ENCODE data around the gene PML. TPM values are rescaled to one million over a fixed set of nuclear protein-coding genes. Genes with fewer than 3 reads are reported as not detected.
A peak's percentile ranks its signal among the peaks of the same experiment; 100 is the strongest.

Gene PML
- total and polyA plus RNA-seq, 12 donors, result 17.9 to 50.1 (median 22.5) TPM

GRCh38 chr15:73988445-73988969, 6.0 kb upstream of the PML start:
- intact Hi-C loops (cut with DNase I), result loop anchor here in 1 of 10 donors (5.0 kb wide), 1 partner anchor 49 kb away; no protein-coding TSS in a partner anchor

GRCh38 chr15:73989001-73989798, 5.3 kb upstream of the PML start:
- Histone ChIP-seq H3K4me1 (peaks cover 58 to 98% (median 94%) of the 10 kb centered on the region in 9 donors), H3K27ac (peak overlapping the region; percentile 74 to 100 (median 99)), H3K36me3 (peaks cover 0 to 34% (median 6%) of the 10 kb centered on the region in 9 donors), H3K9me3 (no peaks in the 10 kb centered on the region), H3K27me3 (no peaks in the 10 kb centered on the region), H3K4me3 (no peak overlapping the region)
- intact Hi-C loops (cut with DNase I), result loop anchor here in 1 of 10 donors (5.0 kb wide), 1 partner anchor 48 kb away; no protein-coding TSS in a partner anchor
- ATAC-seq (peak in 2 of 8 donors; percentile 6 to 12), DNase-seq (no peak)
- WGBS, 2 donors, result 70 to 78% methylated on average over 9 of the region's 9 CpGs
- TF ChIP-seq, protein P1, sequence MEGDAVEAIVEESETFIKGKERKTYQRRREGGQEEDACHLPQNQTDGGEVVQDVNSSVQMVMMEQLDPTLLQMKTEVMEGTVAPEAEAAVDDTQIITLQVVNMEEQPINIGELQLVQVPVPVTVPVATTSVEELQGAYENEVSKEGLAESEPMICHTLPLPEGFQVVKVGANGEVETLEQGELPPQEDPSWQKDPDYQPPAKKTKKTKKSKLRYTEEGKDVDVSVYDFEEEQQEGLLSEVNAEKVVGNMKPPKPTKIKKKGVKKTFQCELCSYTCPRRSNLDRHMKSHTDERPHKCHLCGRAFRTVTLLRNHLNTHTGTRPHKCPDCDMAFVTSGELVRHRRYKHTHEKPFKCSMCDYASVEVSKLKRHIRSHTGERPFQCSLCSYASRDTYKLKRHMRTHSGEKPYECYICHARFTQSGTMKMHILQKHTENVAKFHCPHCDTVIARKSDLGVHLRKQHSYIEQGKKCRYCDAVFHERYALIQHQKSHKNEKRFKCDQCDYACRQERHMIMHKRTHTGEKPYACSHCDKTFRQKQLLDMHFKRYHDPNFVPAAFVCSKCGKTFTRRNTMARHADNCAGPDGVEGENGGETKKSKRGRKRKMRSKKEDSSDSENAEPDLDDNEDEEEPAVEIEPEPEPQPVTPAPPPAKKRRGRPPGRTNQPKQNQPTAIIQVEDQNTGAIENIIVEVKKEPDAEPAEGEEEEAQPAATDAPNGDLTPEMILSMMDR (IDR thresholded peaks at IDR 0.05), result no peak

More at GRCh38 chr15:73988445-73988969, 6.0 kb upstream of the PML start:
- Histone ChIP-seq H3K27ac (peak overlapping the region; percentile 74 to 100 (median 99)), H3K36me3 (peaks cover 0 to 38% (median 6%) of the 10 kb centered on the region in 9 donors), H3K4me3 (no peak overlapping the region), H3K9me3 (no peaks in the 10 kb centered on the region), H3K4me1 (peaks cover 59 to 98% (median 95%) of the 10 kb centered on the region in 9 donors), H3K27me3 (no peaks in the 10 kb centered on the region)
- no peak for DNase-seq
- ATAC-seq, result no peak
- 95 to 98% methylated on average over 13 of the region's 13 CpGs for WGBS, 2 donors
- TF ChIP-seq, protein P1 (IDR thresholded peaks at IDR 0.05), result no peak

DNA sequence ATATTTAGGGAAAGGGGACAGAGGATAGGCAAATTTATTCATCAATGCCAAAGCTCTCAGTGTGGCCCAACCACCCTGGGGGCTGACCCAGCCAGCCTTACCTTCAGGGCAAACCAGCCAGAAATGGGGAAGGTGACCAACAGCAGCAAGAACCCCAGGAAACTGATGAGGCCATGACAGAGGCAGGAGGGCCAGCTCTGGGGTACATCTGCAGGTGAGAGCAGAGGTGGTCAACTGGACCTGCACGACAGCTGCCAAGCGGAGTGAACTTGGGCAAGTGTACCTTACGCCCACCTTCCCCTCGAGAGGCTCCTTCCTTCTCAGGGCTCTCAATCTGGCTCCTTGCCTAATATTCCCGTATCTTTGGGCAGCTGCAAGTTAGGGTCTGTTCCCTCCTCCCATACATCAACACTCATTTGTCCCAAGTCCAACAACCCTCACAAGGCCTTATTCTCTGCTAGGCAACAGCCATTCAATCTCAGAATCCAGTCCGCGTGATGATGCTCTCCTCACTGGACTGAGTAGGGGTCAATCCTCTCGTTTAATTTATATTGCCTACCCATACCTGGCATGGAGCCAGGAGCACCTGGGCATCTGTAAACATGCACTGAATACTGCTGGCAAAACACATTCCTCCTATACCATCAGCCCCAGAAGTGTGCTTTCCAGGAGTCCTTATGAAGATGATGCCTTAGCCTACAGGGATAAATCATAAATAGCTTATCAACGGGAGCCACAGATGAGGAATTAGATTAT, 4.1 kb upstream of the PML start:
- peaks cover 48 to 90% (median 83%) of the 10 kb centered on the region in 9 donors for H3K4me1 ChIP-seq

More for the DNA sequence above, 4.1 kb upstream of the PML start:
- Histone ChIP-seq H3K4me3 (peak overlapping the region in 5 of 10 donors; percentile 70 to 96 (median 91)), H3K36me3 (peaks cover 0 to 27% (median 6%) of the 10 kb centered on the region in 9 donors), H3K9me3 (no peaks in the 10 kb centered on the region), H3K27ac (peak overlapping the region; percentile 92 to 100 (median 99)), H3K27me3 (no peaks in the 10 kb centered on the region)
- DNase-seq (no peak), ATAC-seq (no peak)
- TF ChIP-seq, protein P1 (IDR thresholded peaks at IDR 0.05), result no peak
- WGBS, 2 donors, result 62 to 67% methylated on average over 9 of the region's 9 CpGs
- intact Hi-C loops (cut with DNase I), result loop anchor here in 2 of 10 donors (5.0 to 10.0 kb wide), 2 partner anchors 47 to 54 kb away; no protein-coding TSS in a partner anchor
